ENCODE results near the gene SPAG7. TPM values are rescaled to one million over a fixed set of nuclear protein-coding genes. Genes with fewer than 3 reads are reported as not detected.
"Not testable (repeated sequence)": the region's sequence is repeated elsewhere in the genome, so short reads cannot be mapped to it uniquely, and the experiment has no call there.

SPAG7 gene
- total RNA-seq, 4 donors from 2014 or later = 34.5 to 48.8 (median 39.5) TPM

DNA sequence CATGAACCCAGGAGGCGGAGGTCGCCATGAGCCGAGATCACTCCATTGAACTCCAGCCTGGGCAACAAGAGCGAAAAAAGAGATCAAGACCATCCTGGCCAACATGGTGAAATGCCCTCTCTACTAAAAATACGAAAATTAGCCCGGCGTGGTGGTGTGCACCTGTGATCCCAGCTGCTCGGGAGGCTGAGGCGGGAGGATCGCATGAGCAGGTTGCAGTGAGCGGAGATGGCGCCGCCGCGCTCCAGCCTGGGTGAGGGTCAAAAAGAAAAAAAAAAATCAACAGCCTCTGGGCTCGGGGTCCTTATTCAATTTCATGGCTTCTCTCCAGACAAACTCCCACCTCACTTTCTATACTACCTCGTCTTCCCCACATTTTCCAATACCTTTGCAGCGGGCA is 38.7 kb downstream of the SPAG7 start:
- no peak for DNase-seq
- TF ChIP-seq POLR2A (IDR thresholded peaks at IDR 0.05) = no peak
- TF ChIP-seq, protein P1, sequence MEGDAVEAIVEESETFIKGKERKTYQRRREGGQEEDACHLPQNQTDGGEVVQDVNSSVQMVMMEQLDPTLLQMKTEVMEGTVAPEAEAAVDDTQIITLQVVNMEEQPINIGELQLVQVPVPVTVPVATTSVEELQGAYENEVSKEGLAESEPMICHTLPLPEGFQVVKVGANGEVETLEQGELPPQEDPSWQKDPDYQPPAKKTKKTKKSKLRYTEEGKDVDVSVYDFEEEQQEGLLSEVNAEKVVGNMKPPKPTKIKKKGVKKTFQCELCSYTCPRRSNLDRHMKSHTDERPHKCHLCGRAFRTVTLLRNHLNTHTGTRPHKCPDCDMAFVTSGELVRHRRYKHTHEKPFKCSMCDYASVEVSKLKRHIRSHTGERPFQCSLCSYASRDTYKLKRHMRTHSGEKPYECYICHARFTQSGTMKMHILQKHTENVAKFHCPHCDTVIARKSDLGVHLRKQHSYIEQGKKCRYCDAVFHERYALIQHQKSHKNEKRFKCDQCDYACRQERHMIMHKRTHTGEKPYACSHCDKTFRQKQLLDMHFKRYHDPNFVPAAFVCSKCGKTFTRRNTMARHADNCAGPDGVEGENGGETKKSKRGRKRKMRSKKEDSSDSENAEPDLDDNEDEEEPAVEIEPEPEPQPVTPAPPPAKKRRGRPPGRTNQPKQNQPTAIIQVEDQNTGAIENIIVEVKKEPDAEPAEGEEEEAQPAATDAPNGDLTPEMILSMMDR (IDR thresholded peaks at IDR 0.05) = no peak
- intact Hi-C loops (cut with DNase I) = no loop called here
- 91 to 98% methylated on average over 18 of the region's 18 CpGs for WGBS, 2 donors
- H3K9me3 ChIP-seq = no peaks in the 10 kb centered on the region
- no peak overlapping the region for H3K4me3 ChIP-seq
- H3K27ac ChIP-seq = no peak overlapping the region
- H3K36me3 ChIP-seq = no peaks in the 10 kb centered on the region
- H3K27me3 ChIP-seq = no peaks in the 10 kb centered on the region
- H3K4me1 ChIP-seq = peaks cover 0 to 1% (median under 1%) of the 10 kb centered on the region in 3 donors

DNA sequence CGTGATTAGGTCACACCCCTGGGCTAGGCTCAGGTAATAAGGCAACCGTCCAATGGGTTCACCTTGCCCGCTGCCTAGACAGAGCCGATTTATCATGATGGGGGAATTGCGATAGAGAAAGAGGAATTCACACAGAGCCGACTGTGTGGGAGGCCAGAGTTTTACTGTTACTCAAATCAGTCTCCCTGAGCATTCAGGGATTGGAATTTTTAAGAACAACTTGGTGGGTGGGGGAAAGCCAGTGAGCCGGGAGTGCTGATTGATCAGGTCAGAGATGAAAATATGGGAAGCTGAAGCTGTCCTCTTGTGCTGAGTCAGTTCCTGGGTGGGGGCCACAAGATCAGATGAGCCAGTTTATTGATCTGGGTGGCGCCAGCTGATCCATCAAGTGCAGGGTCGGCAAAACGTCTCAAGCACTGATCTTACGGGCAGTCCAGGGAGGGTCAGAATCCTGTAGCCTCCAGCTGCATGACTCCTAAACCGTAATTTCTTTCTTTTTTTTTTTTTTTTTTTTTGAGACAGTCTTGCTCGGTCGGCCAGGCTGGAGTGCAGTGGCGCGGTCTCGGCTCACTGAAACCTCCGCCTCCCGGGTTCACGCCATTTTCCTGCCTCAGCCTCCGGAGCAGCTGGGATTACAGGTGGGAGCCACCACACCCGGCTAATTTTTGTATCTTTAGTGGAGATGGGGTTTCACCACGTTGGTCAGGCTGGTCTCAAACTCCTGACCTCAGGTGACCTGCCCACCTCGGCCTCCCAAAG is 40.9 kb downstream of the SPAG7 start:
- DNase-seq; H3K4me1 ChIP-seq; H3K4me3 ChIP-seq; H3K27me3 ChIP-seq; H3K9me3 ChIP-seq; H3K36me3 ChIP-seq; intact Hi-C loops (cut with DNase I); H3K27ac ChIP-seq: not testable (repeated sequence)
- WGBS, 2 donors = 78 to 79% methylated on average over 18 to 23 of the region's 24 CpGs

DNA sequence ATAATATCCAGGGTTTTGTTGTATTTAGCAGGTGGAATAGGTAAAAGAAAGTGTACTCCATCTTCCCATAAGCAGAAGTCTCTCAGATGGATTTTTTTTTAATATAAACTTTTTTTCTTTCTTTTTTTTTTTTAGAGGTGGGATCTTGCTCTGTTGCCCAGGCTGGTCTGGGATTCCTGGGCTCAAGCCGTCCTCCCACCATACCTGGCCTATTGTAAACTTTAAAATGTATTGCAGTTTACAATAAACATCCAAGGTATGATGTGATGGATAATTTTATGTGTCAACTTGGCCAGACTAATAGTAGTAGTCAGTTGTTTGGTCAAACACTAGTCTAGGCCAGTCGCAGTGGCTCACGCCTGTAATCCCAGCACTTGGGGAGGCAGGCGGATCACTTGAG is 46.3 kb downstream of the SPAG7 start:
- 73 to 86% methylated on average over 1 to 2 of the region's 4 CpGs for WGBS, 2 donors
- Histone ChIP-seq H3K36me3 (no peaks in the 10 kb centered on the region), H3K27me3 (no peaks in the 10 kb centered on the region), H3K4me1 (peaks cover 0 to 7% (median 0%) of the 10 kb centered on the region in 3 donors), H3K27ac (no peak overlapping the region), H3K9me3 (no peaks in the 10 kb centered on the region), H3K4me3 (no peak overlapping the region)
- TF ChIP-seq POLR2A (IDR thresholded peaks at IDR 0.05) = no peak
- TF ChIP-seq, protein P1 (IDR thresholded peaks at IDR 0.05) = no peak
- intact Hi-C loops (cut with DNase I) = no loop called here
- no peak for DNase-seq

DNA sequence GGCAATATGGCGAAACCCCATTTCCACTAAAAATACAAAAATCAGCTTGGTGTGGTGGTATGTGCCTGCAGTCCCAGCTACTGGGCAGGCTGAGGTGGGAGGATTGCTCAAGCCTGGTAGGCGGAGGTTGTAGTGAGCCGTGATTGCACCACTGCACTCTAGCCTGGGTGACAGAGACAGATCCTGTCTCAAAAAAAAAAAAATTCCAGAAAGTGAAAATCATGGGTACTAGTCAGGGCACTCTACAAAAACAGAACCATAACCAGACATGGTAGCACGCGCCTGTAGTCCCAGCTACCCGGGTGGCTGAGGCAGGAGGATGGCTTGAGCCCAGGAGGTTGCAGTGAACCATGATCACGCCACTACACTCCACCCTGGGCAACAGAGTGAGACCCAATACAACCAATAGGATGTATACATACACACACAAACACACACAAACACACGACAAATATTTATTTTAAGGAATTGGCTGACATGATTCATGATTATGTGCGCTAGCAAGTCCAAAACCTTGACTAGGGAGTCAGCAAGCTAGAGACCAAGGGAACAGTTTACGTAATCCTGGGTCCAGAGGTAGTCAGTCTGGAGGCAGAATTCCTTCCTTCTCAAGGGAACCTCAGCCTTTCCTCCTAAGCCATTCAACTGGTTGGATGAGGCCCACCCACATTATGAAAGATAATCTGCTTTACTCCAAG is 47.1 kb downstream of the SPAG7 start:
- no peaks in the 10 kb centered on the region for H3K36me3 ChIP-seq
- no peak for TF ChIP-seq POLR2A (IDR thresholded peaks at IDR 0.05)
- TF ChIP-seq, protein P1 (IDR thresholded peaks at IDR 0.05) = no peak
- H3K4me3 ChIP-seq = no peak overlapping the region
- H3K27ac ChIP-seq = peak overlapping the region in 1 of 4 donors; percentile 29
- H3K9me3 ChIP-seq = no peaks in the 10 kb centered on the region
- WGBS, 2 donors = 50 to 66% methylated on average over 10 of the region's 10 CpGs
- peaks cover 0 to 7% (median 0%) of the 10 kb centered on the region in 3 donors for H3K4me1 ChIP-seq
- intact Hi-C loops (cut with DNase I) = no loop called here
- H3K27me3 ChIP-seq = no peaks in the 10 kb centered on the region
- DNase-seq = no peak

DNA sequence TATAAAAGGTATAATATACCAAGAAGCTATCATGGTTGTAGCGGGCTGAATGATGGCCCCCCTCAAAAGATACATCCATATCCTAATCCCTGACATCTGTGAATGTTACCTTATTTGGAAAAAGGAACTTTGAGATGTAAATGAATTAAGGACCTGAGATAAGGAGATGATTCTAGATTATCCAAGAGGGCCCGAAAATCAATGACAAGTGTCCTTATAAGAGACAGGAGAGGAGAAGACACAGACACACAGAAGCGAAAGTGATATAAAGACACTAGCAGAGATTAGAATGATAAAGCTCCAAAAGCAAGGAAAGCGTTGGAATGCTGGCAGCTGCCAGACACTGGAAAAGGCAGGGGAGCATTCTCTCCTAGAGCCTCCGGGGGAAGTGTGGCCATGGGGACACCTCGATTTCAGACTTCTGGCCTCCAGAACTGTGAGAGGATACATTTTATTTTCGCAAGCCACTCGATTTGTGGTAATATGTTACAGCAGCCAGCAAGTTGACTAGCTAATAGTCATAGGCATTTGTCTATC is 48.0 kb downstream of the SPAG7 start:
- TF ChIP-seq POLR2A (IDR thresholded peaks at IDR 0.05) = no peak
- TF ChIP-seq, protein P1 (IDR thresholded peaks at IDR 0.05) = no peak
- DNase-seq = no peak
- Histone ChIP-seq H3K27ac (no peak overlapping the region), H3K4me1 (peaks cover 0 to 7% (median 0%) of the 10 kb centered on the region in 3 donors), H3K36me3 (no peaks in the 10 kb centered on the region), H3K4me3 (no peak overlapping the region), H3K9me3 (no peaks in the 10 kb centered on the region), H3K27me3 (no peaks in the 10 kb centered on the region)
- WGBS, 2 donors = 67 to 75% methylated on average over 8 of the region's 8 CpGs
- intact Hi-C loops (cut with DNase I) = no loop called here

DNA sequence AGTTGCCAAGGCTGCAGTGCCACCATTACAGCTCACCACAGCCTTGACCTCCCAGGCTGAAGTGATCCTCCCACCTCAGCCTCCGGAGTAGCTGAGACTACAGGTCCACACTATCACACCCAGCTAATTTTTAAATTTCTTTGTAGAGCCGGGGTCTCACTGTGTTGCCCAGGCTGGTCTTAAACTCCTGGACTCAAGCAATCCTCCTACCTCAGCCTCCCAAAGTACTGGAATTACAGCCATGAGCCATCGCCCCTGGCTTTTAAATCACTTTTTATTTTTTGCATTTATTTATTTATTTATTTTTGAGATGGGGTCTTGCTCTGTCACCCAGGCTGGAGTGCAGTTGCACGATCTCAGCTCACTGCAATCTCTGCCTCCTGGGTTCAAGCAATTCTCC is 53.1 kb downstream of the SPAG7 start:
- intact Hi-C loops (cut with DNase I); H3K9me3 ChIP-seq: not testable (repeated sequence)

More for the DNA sequence above, 53.1 kb downstream of the SPAG7 start:
- not testable (repeated sequence) for H3K27me3 ChIP-seq, H3K36me3 ChIP-seq, DNase-seq, H3K27ac ChIP-seq, H3K4me1 ChIP-seq, H3K4me3 ChIP-seq
- 89 to 91% methylated on average over 4 of the region's 4 CpGs for WGBS, 2 donors
